Stimulated activated CD4-positive, alpha-beta T cell treated with anti-CD3 and anti-CD28 coated beads, Interleukin-15, amount 100 ng/mL, for 1 hour (primary cell): ENCODE data around the gene ASNSD1.
"Not testable (repeated sequence)": the region's sequence is repeated elsewhere in the genome, so short reads cannot be mapped to it uniquely, and the experiment has no call there.

Experiments
- DNase-seq, 2 donors: peaks; one replicate each; pipeline ENCODE4 v3.0.0-alpha.2; 2020; ENCODE audit warnings: low read depth in 1 of 2, low spot score in 1 of 2

Gene ASNSD1

DNA sequence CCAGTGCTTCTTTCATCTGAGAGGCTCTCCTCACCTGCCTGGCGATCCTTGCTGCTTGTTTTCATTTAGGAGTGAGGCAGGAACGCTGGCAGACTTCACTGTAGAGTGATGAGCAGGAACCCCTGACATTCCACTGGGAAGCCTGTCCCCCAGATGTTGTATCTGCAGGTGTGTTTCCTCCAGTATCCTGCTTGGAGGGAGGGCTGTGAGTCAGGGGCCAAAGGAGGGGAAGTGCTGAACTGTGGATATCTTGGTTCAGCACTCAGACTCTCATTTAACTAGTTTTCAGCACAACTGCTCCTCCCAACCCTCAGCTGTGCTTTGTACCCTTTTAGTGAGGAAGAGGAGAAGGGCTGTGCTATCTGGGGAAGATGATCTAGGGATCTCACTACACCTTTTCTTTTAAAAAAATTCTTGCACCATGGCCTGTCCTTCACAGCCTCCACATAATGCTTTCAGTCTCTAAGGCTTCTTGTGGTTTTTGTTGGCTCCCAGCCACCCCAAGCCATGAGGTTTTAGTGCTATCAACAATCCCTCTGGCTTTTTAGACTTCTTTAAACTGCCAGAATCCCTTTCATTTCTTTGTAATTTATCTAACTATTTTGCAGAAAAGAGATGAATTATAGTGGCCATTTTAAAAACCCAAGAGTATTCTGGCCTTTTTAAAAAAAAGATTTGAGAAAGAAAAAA lies 24.4 kb downstream of the ASNSD1 start:
- DNase-seq = no peak

DNA sequence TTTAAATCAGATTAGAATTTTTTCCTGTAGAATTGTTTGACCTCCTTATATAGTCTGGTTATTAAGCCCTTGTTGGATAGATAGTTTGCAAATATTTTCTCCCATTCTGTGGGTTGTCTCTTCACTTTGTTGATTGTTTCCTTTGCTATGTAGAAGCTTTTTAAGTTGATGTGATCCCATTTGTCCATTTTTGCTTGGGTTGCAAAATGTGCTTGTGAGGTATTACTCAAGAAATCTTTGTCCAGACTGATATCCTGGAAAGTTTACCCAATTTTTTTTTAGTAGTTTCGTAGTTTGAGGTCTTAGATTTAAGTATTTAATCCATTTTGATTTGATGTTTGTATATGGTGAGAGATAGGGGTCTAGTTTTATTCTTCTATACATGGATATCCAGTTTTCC lies 26.5 kb downstream of the ASNSD1 start:
- DNase-seq = not testable (repeated sequence)

DNA sequence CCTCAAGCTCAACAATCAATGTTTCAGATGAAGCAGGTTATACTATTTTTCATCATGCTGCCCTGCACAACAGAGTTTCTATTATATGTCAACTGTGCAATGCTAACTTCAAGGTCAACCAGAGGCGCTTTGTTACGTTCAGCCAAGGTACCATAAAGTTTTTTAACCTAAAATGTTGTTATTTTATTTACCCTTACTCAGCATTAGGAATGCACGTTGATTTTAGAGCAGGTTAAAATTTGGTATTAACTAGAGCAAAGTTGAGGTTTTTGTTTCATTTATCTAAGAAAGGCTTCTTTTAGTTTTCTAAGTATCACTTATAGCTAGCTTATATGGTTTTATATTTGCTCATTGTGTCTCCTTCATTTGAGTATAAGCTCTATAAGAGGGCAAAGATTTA lies 35.0 kb downstream of the ASNSD1 start:
- DNase-seq = no peak

DNA sequence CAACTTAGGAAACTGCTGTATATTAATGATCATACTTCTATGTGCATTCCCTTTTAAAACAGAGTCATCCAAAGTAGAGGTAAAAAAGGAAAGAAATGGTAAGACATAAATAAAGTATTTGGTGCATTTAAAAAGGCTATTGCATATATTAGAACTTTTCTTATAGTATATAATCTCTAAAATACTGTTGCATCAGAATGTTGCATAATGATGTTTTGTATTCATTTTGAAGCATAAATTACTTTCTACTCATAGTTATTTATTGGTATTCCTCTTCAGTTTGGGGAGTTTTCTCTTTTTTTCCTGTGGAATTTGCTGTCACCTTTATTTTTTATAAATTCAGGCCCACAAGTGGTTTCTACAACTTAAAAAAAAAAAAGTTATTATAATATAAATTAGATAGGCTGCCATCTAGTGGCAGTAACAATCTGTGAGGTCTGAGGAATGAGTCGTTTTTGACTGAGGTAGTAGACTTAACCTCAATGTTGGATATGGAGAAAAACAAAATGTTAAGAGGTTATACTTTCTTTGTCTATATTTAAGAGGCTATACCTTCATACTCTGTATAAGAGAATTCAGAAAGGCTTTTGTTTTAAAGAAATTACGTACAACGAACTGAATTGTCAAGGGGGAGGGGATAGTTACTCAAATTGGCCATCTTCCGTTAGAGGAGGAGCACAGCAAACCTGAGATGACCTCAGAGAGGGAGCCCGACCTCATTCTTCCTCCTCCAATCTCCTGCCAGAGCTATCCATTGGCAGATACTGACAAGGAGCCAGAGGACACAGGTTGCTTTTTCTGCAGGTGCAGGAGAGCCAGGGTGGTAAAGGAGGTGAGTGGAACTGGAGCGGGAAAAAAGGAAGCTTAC lies 37.0 kb downstream of the ASNSD1 start:
- DNase-seq = no peak

DNA sequence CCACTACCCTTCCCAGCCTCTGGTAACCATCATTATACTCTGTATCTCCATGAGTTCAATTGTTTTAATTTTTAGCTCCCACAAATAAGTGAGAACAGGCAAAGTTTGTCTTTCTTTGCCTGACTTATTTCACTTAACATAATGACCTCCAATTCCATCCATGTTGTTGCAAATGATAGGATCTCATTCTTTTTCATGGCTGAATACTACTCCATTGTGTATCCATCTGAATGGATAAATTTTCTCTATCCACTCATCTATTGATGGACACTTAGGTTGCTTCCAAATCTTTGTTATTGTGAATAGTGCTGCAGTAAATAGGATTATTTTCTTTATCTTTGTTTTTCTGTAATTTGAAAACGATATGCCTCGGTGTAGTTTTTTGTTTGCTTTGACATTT lies 39.4 kb downstream of the ASNSD1 start:
- no peak for DNase-seq

GRCh38 chr2:189702071-189702470 lies 40.8 kb downstream of the ASNSD1 start:
- no peak for DNase-seq

DNA sequence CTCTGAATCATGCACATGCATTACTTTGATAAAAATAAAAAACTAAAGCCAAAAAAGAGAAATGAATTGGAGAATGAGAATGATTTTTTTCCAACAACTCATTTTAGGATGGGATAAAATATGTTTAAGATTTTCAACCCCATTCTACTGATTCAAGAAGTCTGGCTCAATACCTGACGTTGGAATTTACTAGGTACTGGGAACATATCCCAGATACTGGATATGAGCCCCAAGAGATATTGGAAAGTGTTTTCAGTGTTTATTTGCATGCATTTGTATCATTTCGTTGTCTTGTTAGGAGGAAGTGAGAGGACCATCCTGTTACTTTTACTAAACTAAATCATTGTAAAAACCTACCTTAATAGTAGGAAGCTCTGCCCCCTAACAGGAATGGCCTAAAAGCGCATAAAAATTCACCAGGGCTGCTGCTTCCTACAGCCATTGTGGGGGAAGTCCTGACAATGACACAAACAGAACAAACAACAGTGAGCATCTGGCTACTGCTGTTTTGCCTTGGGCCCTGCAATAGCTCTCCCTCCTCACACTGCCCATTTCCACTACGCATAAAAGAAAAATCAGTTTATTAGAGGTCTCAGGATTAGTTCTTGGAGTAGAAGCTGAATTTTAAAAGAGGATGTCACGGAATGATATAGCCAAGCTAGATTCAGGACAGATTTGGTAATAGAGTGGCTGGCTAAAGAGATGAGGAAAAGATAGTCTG lies 48.4 kb downstream of the ASNSD1 start:
- no peak for DNase-seq

- DNase-seq = not testable (repeated sequence)
Measured at GRCh38 chr2:189717593-189717992, 56.3 kb downstream of the ASNSD1 start.

DNA sequence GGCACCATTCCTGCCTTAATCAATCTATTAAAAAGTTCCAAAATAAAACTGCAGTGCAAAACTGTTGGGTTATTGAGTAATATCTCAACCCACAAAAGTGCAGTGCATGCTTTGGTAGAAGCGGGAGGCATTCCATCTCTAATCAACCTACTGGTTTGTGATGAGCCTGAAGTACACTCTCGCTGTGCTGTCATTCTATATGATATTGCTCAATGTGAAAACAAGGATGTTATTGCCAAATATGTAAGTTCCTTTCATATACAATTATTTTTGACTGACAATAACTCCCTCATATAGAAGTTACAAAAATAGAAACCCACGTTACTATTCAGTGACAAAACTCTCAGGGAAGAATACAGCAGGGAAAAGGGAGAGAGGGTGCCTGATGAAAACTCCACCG lies 58.3 kb downstream of the ASNSD1 start:
- no peak for DNase-seq
